ENCODE data around the gene SDK1. TPM values are rescaled to one million over a fixed set of nuclear protein-coding genes. Genes with fewer than 3 reads are reported as not detected.

Gene SDK1
- total and polyA plus RNA-seq, 11 donors = 2.2 to 5.8 (median 3.4) TPM

DNA sequence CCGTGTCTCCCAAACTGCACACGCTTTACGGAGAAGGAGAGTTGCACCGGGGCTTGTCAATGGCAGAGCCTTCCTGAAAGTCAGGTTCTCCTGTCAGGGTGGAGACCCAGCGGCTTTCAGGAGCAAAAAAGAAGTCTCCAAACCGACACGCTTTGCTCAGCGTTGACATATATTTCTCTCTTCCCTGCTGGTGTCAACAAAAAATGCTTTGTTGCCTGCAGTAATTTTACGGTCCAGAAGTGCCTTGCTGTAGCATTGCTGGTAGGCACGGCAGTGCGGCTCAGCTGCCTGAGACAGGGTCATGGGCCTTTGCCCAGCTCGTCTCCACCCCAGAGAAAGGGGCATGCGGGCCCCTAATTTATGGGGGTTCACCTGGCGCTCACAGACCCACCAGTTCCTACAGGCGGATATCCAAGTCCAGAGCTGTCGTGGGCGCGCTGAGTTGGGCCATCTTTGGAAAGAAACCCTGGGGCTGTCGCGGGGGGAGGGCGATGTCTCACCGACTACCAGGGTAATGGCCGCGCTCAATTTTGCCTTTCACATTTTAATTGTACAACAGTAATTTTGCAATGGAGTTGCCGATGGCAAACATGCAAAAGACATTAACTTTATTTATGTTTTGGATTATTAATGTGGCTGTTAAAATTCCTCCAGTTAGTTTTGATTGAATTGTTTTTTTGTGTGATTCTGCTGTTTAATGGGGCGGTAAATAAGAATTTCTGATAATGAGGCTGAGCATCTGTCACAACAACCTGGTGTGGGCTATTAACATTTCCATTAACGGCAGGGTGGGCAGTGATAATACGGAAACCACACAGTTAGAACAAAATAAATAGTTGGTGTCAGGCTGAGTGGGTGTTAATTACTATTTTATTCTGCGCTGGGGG lies 902.8 kb downstream of the SDK1 start:
- H3K27me3 ChIP-seq = no peaks in the 10 kb centered on the region
- TF ChIP-seq CTCF (IDR thresholded peaks at IDR 0.05) (no peak), POLR2A (IDR thresholded peaks at IDR 0.05) (no peak)
- H3K9me3 ChIP-seq = no peaks in the 10 kb centered on the region
- DNase-seq (no peak), ATAC-seq (no peak)
- H3K27ac ChIP-seq = no peak overlapping the region
- no peaks in the 10 kb centered on the region for H3K4me1 ChIP-seq
- intact Hi-C loops (cut with DNase I) = no loop called here
- no peaks in the 10 kb centered on the region for H3K36me3 ChIP-seq
- 84 to 90% (median 88%) methylated on average over 27 to 29 of the region's 29 CpGs for WGBS, 4 donors
- H3K4me3 ChIP-seq = no peak overlapping the region

DNA sequence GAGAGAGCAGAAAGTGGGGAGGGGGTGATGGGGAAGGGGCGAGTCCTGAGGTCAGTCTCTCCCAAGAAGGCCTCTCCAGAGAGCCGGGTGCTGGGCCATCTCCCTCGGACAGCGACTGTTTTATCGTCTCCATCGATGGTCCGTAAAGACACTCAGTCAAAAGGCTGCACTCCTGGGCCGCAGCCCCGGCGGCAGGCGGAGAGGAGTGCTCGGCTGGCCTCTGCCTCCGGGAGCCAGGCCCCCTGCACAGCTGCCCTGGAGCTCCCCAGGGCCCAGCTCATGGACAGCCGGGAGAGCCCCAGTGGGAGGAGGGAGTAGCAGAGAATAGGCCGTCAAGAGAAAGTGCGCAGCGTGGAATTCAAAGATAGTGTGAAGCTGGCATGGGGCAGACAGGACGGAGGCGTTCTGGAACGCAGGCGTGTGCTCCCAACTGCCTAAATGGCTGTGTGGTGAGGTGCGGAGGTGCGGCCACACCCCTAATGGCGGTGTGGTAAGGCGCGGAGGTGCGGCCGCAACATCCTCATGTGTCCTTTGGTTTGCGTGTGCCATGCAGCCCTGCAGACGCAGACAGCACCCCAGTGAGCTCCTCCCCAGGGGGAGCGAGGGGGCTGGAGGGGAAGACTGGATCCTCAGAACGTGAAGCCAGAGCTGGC lies 903.6 kb downstream of the SDK1 start:
- no peaks in the 10 kb centered on the region for H3K27me3 ChIP-seq
- ATAC-seq (peak in 3 of 4 donors; percentile 52 to 72 (median 58)), DNase-seq (no peak)
- WGBS, 4 donors = 49 to 89% (median 81%) methylated on average over 25 to 32 of the region's 32 CpGs
- intact Hi-C loops (cut with DNase I) = no loop called here
- peak overlapping the region in 2 of 12 donors; percentile 8 to 12 for H3K4me3 ChIP-seq
- no peak overlapping the region for H3K27ac ChIP-seq
- no peaks in the 10 kb centered on the region for H3K9me3 ChIP-seq
- no peaks in the 10 kb centered on the region for H3K36me3 ChIP-seq
- no peaks in the 10 kb centered on the region for H3K4me1 ChIP-seq
- TF ChIP-seq POLR2A (IDR thresholded peaks at IDR 0.05) = no peak

DNA sequence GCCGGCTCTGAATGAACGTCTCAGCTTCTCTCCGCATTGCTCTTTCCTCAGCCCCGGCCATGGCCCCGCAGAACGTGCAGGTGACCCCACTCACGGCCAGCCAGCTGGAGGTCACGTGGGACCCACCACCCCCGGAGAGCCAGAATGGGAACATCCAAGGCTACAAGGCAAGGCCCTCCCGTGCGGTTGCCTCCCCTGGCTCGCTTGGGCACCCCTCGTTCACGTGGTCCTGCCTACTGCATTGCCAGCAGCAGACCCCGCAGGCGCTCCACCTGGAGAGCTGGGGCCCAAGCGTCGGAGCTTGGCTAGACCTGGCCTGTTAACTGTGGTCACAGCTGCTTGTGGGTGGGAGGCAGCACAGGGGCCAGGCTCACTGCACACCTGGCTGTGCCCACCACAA lies 904.8 kb downstream of the SDK1 start:
- WGBS, 4 donors = 86 to 96% (median 93%) methylated on average over 10 to 18 of the region's 18 CpGs
- intact Hi-C loops (cut with DNase I) = no loop called here
- ATAC-seq (no peak), DNase-seq (no peak)
- Histone ChIP-seq H3K36me3 (no peaks in the 10 kb centered on the region), H3K9me3 (no peaks in the 10 kb centered on the region), H3K4me1 (no peaks in the 10 kb centered on the region), H3K27me3 (no peaks in the 10 kb centered on the region), H3K27ac (no peak overlapping the region), H3K4me3 (no peak overlapping the region)
- TF ChIP-seq CTCF (IDR thresholded peaks at IDR 0.05) = no peak
- TF ChIP-seq POLR2A (IDR thresholded peaks at IDR 0.05) = no peak

- Histone ChIP-seq H3K9me3 (no peaks in the 10 kb centered on the region), H3K4me3 (no peak overlapping the region), H3K36me3 (no peaks in the 10 kb centered on the region), H3K4me1 (no peaks in the 10 kb centered on the region), H3K27ac (no peak overlapping the region), H3K27me3 (no peaks in the 10 kb centered on the region)
- TF ChIP-seq CTCF (IDR thresholded peaks at IDR 0.05) (no peak), POLR2A (IDR thresholded peaks at IDR 0.05) (no peak)
- intact Hi-C loops (cut with DNase I) = no loop called here
- WGBS, 4 donors = 93 to 95% (median 94%) methylated on average over 13 to 14 of the region's 14 CpGs
- ATAC-seq (no peak), DNase-seq (no peak)
These were observed 906.0 kb downstream of the SDK1 start for GRCh38 chr7:4207011-4207410.
